KMS-11 (cell line): Measurements from ENCODE around the gene TANGO2.

ENCODE experiments used
- H2AFZ ChIP-seq: fragments of 200-600 bp; sonication (generic); 2 replicates; pipeline ENCODE4 v1.6.1; 2016; ENCODE audit warnings: antibody characterized with exemption, mixed run types, low read depth
- H3K27ac ChIP-seq: fragments of 200-600 bp; sonication (generic); 2 replicates; pipeline ENCODE4 v1.6.1; 2016; ENCODE audit warnings: mild to moderate bottlenecking, mixed run types
- H3K27me3 ChIP-seq: fragments of 200-600 bp; sonication (generic); 2 replicates; pipeline ENCODE4 v1.6.1; 2017; ENCODE audit warnings: mild to moderate bottlenecking, low read depth, mixed run types, moderate library complexity; ENCODE audit not compliant: insufficient read depth
- H3K36me3 ChIP-seq: fragments of 200-600 bp; sonication (generic); 2 replicates; pipeline ENCODE4 v1.6.1; 2017; ENCODE audit warnings: mild to moderate bottlenecking, mixed run types; ENCODE audit not compliant: insufficient read depth
- H3K4me1 ChIP-seq: fragments of 200-600 bp; sonication (generic); 2 replicates; pipeline ENCODE4 v1.6.1; 2016; ENCODE audit warnings: mild to moderate bottlenecking, low read depth, mixed run types; ENCODE audit not compliant: poor library complexity, severe bottlenecking
- H3K4me2 ChIP-seq: fragments of 200-600 bp; sonication (generic); 2 replicates; pipeline ENCODE4 v1.7.0; 2016; ENCODE audit warnings: mild to moderate bottlenecking, mixed run types
- H3K4me3 ChIP-seq: fragments of 200-600 bp; sonication (generic); IDR thresholded peaks from 2 replicates; pipeline ENCODE4 v1.6.1; 2017; ENCODE audit warnings: low read depth, low read length, mixed read lengths; ENCODE audit not compliant: insufficient read depth
- H3K79me2 ChIP-seq: fragments of 200-600 bp; sonication (generic); 2 replicates; pipeline ENCODE4 v1.6.1; 2016; ENCODE audit warnings: low read depth, mixed run types; ENCODE audit not compliant: insufficient read depth
- H3K9ac ChIP-seq: fragments of 200-600 bp; sonication (generic); 2 replicates; pipeline ENCODE4 v1.6.1; 2016; ENCODE audit warnings: mild to moderate bottlenecking, mixed run types
- H4K20me1 ChIP-seq: fragments of 200-600 bp; sonication (generic); 2 replicates; pipeline ENCODE4 v1.6.1; 2016; ENCODE audit warnings: mild to moderate bottlenecking, mixed run types; ENCODE audit not compliant: insufficient read depth
- CTCF ChIP-seq: fragments of 200-600 bp; sonication (generic); conservative IDR thresholded peaks from 2 replicates; pipeline ENCODE4 v1.6.1; 2017; ENCODE audit warnings: low read depth, mild to moderate bottlenecking, antibody characterized with exemption, low read length, moderate library complexity, mixed read lengths

The TANGO2 gene

GRCh38 chr22:20079745-20080444 lies 59.0 kb downstream of the TANGO2 start, which contains the start of gene DGCR8:
DGCR8 (plus strand) TSS chr22:20080241; CDS start chr22:20085964, 5,723 bp downstream.
- peaks cover 45% of the 10 kb centered on the region for H3K79me2 ChIP-seq
- peak within 1 kb of the TSS; percentile 46 for H3K27ac ChIP-seq
- H3K9ac ChIP-seq, result peak within 1 kb of the TSS; percentile 55; the same call in 1 of the 2 replicates
- H3K36me3 ChIP-seq, result no peaks in the 10 kb centered on the region
- peaks cover 6% of the 10 kb centered on the region for H3K4me1 ChIP-seq
- H3K4me2 ChIP-seq, result peak within 1 kb of the TSS; percentile 92
- H3K4me3 ChIP-seq, result no peak within 1 kb of the TSS
- TF ChIP-seq CTCF, result no peak
- peak within 1 kb of the TSS; percentile 55 for H2AFZ ChIP-seq
- H3K27me3 ChIP-seq, result no peaks in the 10 kb centered on the region
- H4K20me1 ChIP-seq, result 0 out of 2 replicates have a peak, but pooled peaks cover 4% of the 10 kb centered on the region

DNA sequence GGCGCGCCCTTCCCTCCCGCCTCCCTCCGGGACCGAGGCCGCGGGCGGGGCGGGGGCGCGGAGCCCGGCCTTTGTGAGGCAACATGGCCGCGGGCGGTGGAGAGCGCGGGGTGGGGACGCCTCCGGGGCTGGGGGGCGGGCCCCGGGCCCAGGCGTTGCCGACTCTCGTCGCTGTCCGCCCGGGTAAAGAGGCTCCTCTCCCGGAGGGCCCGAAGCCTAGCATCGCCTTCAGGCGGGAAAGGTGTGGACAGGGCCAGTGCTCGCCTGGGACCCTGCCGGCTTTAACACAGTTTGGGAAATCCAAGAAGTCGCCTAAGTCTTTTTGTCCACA lies 59.5 kb downstream of the TANGO2 start:
- H2AFZ ChIP-seq, result peak overlapping the region; percentile 54
- H3K4me2 ChIP-seq, result peak overlapping the region; percentile 92
- peaks cover 6% of the 10 kb centered on the region for H3K4me1 ChIP-seq
- no peaks in the 10 kb centered on the region for H3K27me3 ChIP-seq
- peaks cover 50% of the 10 kb centered on the region for H3K79me2 ChIP-seq
- H3K4me3 ChIP-seq, result no peak overlapping the region
- peak overlapping the region; percentile 55; the same call in 1 of the 2 replicates for H3K9ac ChIP-seq
- TF ChIP-seq CTCF, result no peak
- no peaks in the 10 kb centered on the region for H3K36me3 ChIP-seq
- H3K27ac ChIP-seq, result peak overlapping the region; percentile 46
- 0 out of 2 replicates have a peak, but pooled peaks cover 4% of the 10 kb centered on the region for H4K20me1 ChIP-seq

DNA sequence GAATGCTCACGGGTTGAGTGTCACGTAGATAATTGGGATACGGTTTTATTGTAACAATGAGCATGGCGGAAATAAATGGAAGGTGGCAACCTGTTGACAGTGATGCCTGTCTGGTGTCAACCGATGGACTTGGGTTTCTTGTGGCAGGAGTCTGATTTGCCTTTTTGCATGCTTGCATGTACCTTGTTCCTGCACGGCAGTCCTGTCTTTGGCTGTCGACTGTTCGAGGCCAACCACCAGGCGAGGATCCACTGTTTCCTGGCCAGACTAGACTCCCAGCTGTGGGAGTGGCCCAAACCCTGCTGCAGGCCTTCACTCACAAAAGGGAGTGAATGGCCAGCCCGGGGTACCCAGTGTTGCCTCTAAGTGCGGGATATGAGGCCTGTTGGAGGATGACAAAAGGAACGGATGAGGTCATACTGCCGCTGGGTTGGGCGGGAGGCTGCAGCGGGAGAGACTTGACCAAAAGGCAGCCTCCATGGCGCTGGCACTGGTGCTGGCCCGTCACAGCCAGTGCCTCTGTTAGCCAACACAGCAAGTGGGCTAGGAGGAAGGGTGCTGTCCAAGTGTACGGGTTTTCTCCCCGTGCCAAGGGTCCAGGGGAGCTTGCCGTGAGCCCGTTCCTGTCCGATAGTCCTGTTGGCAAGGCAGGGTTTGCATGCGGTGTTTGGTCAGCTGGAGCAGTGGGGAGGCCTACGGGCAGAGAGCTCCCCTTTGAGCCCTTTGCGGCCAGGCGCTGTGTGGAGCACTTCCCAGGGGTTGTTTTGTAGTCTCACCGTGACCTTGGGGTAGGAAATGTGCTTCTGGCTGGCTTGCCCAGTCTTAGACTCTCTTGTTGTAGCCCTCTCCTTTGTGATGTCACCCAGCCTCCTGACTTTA lies 60.1 kb downstream of the TANGO2 start:
- Histone ChIP-seq H4K20me1 (0 out of 2 replicates have a peak, but pooled peaks cover 4% of the 10 kb centered on the region), H3K27me3 (no peaks in the 10 kb centered on the region)

More for the DNA sequence above, 60.1 kb downstream of the TANGO2 start:
- Histone ChIP-seq H3K4me3 (no peak overlapping the region), H3K9ac (peak overlapping the region; percentile 55; the same call in 1 of the 2 replicates), H3K4me1 (peaks cover 6% of the 10 kb centered on the region), H3K27ac (peak overlapping the region; percentile 46), H3K4me2 (peak overlapping the region; percentile 92), H3K36me3 (no peaks in the 10 kb centered on the region), H2AFZ (peak overlapping the region; percentile 54), H3K79me2 (peaks cover 53% of the 10 kb centered on the region)
- TF ChIP-seq CTCF, result no peak
